ENCODE measurements around the gene CYB5D1. TPM values are rescaled to one million over a fixed set of nuclear protein-coding genes. Genes with fewer than 3 reads are reported as not detected.
A peak's percentile ranks its signal among the peaks of the same experiment; 100 is the strongest.

Gene CYB5D1
- total and polyA plus RNA-seq, 2 donors (not counting 1 experiment from before 2014, with no cell fraction given) = 6.8 to 6.9 TPM

- Histone ChIP-seq H3K9ac (ENCODE audit: insufficient read depth, low read length) (peak overlapping the region; percentile 5), H3K27me3 (ENCODE audit: control insufficient read depth, insufficient read depth, low read length) (no peaks in the 10 kb centered on the region), H3K4me2 (ENCODE audit: extremely low read depth, insufficient read depth, low read length) (peak overlapping the region; percentile 84), H2AFZ (ENCODE audit: low read length) (no peak overlapping the region), H3K27ac (ENCODE audit: insufficient read depth, low read length) (peak overlapping the region; percentile 92), H3K4me3 (replicated peaks in 1 of 4; ENCODE audit: control extremely low read depth in 1 of 4, insufficient read depth in 1 of 4, low read depth in 3 of 4, low read length in 4 of 4) (peak overlapping the region; percentile 71 to 93 (median 86)), H3K36me3 (ENCODE audit: control insufficient read depth, insufficient read depth, low read length) (peaks cover 27% of the 10 kb centered on the region), H3K4me1 (ENCODE audit: control insufficient read depth, extremely low read depth, insufficient read depth, low read length) (peaks cover 21% of the 10 kb centered on the region), H3K79me2 (ENCODE audit: control insufficient read depth, insufficient read depth, low read length) (peaks cover 14% of the 10 kb centered on the region), H3K9me3 (ENCODE audit: control insufficient read depth, insufficient read depth, low read depth, low read length) (no peaks in the 10 kb centered on the region), H4K20me1 (ENCODE audit: control insufficient read depth, extremely low read depth, insufficient read depth, low read length) (no peaks in the 10 kb centered on the region)
- TF ChIP-seq CTCF (conservative IDR thresholded peaks at IDR 0.05 in 1 of 2, IDR thresholded peaks at IDR 0.05 in 1 of 2; ENCODE audit: low read depth in 1 of 2, low read length in 2 of 2) (no peak), EZH2 (IDR thresholded peaks at IDR 0.05; ENCODE audit: low read length, missing control alignments) (no peak)
- peak; percentile 30 to 40 for DNase-seq (ENCODE audit: low read depth in 2 of 2)
These were observed 1.6 kb upstream of the CYB5D1 start for GRCh38 chr17:7856011-7856810.

DNA sequence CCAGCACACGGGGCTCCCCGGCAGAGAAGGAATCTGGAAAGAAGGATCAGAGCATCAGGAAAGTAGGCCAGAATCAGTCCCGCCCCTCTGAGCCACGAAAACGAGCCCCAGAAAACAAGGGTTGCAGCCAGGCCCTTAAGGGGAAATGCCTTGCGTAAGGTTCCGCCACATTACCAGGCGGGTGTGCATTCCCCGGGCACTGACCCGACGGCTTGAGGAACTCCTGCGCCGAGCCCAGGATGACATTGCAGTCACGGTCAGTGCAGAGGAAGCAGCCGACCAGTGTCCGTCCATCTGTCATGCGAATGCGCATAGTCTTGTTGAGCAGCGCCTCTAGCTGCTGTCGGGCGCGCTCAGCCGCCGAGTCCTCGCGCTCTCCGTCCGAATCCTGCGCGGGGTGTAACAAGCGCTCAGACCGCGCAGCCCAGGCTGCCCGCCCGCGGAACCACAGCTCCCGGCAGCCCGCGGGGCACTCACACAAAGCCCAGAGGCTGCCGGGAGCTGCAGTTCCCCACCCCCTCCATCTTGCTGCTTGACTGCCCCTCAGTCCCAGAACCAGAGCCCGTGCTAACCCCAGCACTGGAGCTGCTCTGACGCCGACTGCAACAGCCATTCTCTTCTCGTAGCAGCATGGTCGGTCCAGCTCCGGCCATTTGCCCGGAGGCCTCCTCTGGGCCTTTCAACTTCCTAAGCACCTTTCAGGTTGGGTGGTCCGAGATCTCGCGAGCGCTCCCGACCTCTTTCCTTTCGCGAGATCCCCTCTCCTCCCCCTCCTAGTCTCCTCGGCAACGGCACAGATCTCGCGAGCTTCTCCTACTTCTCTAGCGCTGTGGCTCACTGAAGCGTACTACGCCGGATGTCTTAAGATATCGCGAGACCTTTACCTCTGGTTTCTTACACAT lies 741 bp upstream of the CYB5D1 start, which contains the start of gene NAA38:
Gene NAA38, minus strand, starts transcription at position 749 of the 902 bp plus-strand sequence. Its CDS starts 96 bp downstream, at position 653.
- H3K27ac ChIP-seq (ENCODE audit: insufficient read depth, low read length) = peak within 1 kb of the TSS; percentile 92
- peak within 1 kb of the TSS; percentile 80 for H3K9ac ChIP-seq (ENCODE audit: insufficient read depth, low read length)

More for the DNA sequence above, 741 bp upstream of the CYB5D1 start, which contains the start of gene NAA38:
- Histone ChIP-seq H4K20me1 (ENCODE audit: control insufficient read depth, extremely low read depth, insufficient read depth, low read length) (no peaks in the 10 kb centered on the region), H2AFZ (ENCODE audit: low read length) (peak within 1 kb of the TSS; percentile 97), H3K79me2 (ENCODE audit: control insufficient read depth, insufficient read depth, low read length) (peaks cover 14% of the 10 kb centered on the region), H3K4me3 (replicated peaks in 1 of 4; ENCODE audit: control extremely low read depth in 1 of 4, insufficient read depth in 1 of 4, low read depth in 3 of 4, low read length in 4 of 4) (peak within 1 kb of the TSS; percentile 71 to 93 (median 86)), H3K9me3 (ENCODE audit: control insufficient read depth, insufficient read depth, low read depth, low read length) (no peaks in the 10 kb centered on the region), H3K4me1 (ENCODE audit: control insufficient read depth, extremely low read depth, insufficient read depth, low read length) (peaks cover 19% of the 10 kb centered on the region), H3K4me2 (ENCODE audit: extremely low read depth, insufficient read depth, low read length) (peak within 1 kb of the TSS; percentile 99), H3K36me3 (ENCODE audit: control insufficient read depth, insufficient read depth, low read length) (peaks cover 20% of the 10 kb centered on the region), H3K27me3 (ENCODE audit: control insufficient read depth, insufficient read depth, low read length) (no peaks in the 10 kb centered on the region)
- peak; percentile 99 to 100 for DNase-seq (ENCODE audit: low read depth in 2 of 2)
- TF ChIP-seq CTCF (conservative IDR thresholded peaks at IDR 0.05 in 1 of 2, IDR thresholded peaks at IDR 0.05 in 1 of 2; ENCODE audit: low read depth in 1 of 2, low read length in 2 of 2) (peak; percentile 8 to 53), EZH2 (IDR thresholded peaks at IDR 0.05; ENCODE audit: low read length, missing control alignments) (no peak)

Measured in fibroblast of lung (primary cell).